WTC11 (cell line): ENCODE measurements around the gene LDB2.

Experiments
- CBFB ChIP-seq: sonication (generic); formaldehyde crosslinking; IDR thresholded peaks from 2 replicates; pipeline ENCODE4 v1.8.1; 2022; ENCODE audit warnings: mild to moderate bottlenecking, low read depth, missing genetic modification reagents
- MAX ChIP-seq: sonication (generic); formaldehyde crosslinking; IDR thresholded peaks from 2 replicates; pipeline ENCODE4 v1.8.0; 2022; ENCODE audit warnings: mild to moderate bottlenecking, missing genetic modification reagents
- MLX ChIP-seq: sonication (generic); formaldehyde crosslinking; IDR thresholded peaks from 2 replicates; pipeline ENCODE4 v1.8.1; 2023; ENCODE audit warnings: mild to moderate bottlenecking, missing genetic modification reagents, moderate library complexity
- ZNF396 ChIP-seq: fragments of 250-450 bp; sonication (Bioruptor Pico); IDR thresholded peaks from 2 replicates; pipeline ENCODE4 v1.8.0; 2021; ENCODE audit warnings: mild to moderate bottlenecking, moderate library complexity, borderline replicate concordance
- TF ChIP-seq, protein P1 (sequence below): fragments of 200-600 bp; IDR thresholded peaks from 2 replicates; pipeline ENCODE4 v1.8.0; 2022; ENCODE audit warnings: antibody characterized with exemption
- TF ChIP-seq, protein P2 (sequence below): sonication (generic); formaldehyde crosslinking; conservative IDR thresholded peaks from 2 replicates; pipeline ENCODE4 v1.8.1; 2022; ENCODE audit warnings: mild to moderate bottlenecking, missing genetic modification reagents

DNA sequence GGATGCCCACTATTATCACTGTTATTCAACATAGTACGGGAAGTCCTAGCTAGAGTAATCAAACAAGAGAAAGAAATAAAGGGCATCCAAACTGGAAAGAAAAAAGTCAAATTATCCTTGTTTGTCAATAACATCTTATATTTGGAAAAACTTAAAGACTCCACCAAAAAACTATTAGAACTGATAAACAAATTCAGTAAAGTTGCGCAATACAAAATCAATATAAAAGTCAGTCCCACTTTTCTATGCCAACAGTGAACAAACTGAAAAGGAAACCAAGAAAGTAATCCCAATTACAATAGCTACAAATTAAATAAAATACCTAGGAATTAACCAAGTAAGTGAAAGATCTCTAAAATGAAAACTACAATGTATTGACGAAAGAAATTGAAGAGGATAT, 321.3 kb downstream of the LDB2 start:
- TF ChIP-seq MAX (no peak), MLX (CRISPR knock-in tag) (no peak), CBFB (CRISPR knock-in tag) (no peak), ZNF396 (CRISPR knock-in tag) (no peak)
- TF ChIP-seq, protein P1, sequence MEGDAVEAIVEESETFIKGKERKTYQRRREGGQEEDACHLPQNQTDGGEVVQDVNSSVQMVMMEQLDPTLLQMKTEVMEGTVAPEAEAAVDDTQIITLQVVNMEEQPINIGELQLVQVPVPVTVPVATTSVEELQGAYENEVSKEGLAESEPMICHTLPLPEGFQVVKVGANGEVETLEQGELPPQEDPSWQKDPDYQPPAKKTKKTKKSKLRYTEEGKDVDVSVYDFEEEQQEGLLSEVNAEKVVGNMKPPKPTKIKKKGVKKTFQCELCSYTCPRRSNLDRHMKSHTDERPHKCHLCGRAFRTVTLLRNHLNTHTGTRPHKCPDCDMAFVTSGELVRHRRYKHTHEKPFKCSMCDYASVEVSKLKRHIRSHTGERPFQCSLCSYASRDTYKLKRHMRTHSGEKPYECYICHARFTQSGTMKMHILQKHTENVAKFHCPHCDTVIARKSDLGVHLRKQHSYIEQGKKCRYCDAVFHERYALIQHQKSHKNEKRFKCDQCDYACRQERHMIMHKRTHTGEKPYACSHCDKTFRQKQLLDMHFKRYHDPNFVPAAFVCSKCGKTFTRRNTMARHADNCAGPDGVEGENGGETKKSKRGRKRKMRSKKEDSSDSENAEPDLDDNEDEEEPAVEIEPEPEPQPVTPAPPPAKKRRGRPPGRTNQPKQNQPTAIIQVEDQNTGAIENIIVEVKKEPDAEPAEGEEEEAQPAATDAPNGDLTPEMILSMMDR = no peak
- TF ChIP-seq, protein P2, sequence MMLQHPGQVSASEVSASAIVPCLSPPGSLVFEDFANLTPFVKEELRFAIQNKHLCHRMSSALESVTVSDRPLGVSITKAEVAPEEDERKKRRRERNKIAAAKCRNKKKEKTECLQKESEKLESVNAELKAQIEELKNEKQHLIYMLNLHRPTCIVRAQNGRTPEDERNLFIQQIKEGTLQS (CRISPR knock-in tag) = no peak
